ENCODE measurements around the gene TCF12.

The TCF12 gene

GRCh38 chr15:56918046-56918938 lies at the start of gene TCF12:
Gene TCF12 (plus strand): TSS chr15:56918644. CDS start chr15:56919914, 1,270 bp downstream.
- Histone ChIP-seq H3K36me3 (ENCODE audit: control insufficient read depth in 1 of 2, insufficient read depth in 2 of 2, low read length in 2 of 2) (no peaks in the 10 kb centered on the region), H3K27me3 (ENCODE audit: low read depth, low read length) (no peaks in the 10 kb centered on the region), H3K4me1 (ENCODE audit: control insufficient read depth in 1 of 2, insufficient read depth in 2 of 2, low read length in 2 of 2) (peaks cover 12 to 26% of the 10 kb centered on the region in 2 donors), H3K27ac (ENCODE audit: low read length) (peak within 1 kb of the TSS; percentile 86), H3K9me3 (ENCODE audit: control insufficient read depth in 1 of 2, low read length in 2 of 2) (no peaks in the 10 kb centered on the region), H3K4me3 (ENCODE audit: low read depth in 1 of 2, low read length in 2 of 2) (peak within 1 kb of the TSS; percentile 88 to 95)

GRCh38 chr15:56869573-56869972 lies 48.9 kb upstream of the TCF12 start:
- no peak overlapping the region for H3K4me3 ChIP-seq (ENCODE audit: low read depth in 1 of 2, low read length in 2 of 2)
- peaks cover 6 to 10% of the 10 kb centered on the region in 2 donors for H3K4me1 ChIP-seq (ENCODE audit: control insufficient read depth in 1 of 2, insufficient read depth in 2 of 2, low read length in 2 of 2)

GRCh38 chr15:56871185-56871584 lies 47.3 kb upstream of the TCF12 start:
- Histone ChIP-seq H3K27me3 (ENCODE audit: low read depth, low read length) (no peaks in the 10 kb centered on the region), H3K27ac (ENCODE audit: low read length) (no peak overlapping the region), H3K4me1 (ENCODE audit: control insufficient read depth in 1 of 2, insufficient read depth in 2 of 2, low read length in 2 of 2) (peaks cover 6 to 10% of the 10 kb centered on the region in 2 donors), H3K4me3 (ENCODE audit: low read depth in 1 of 2, low read length in 2 of 2) (no peak overlapping the region), H3K9me3 (ENCODE audit: control insufficient read depth in 1 of 2, low read length in 2 of 2) (no peaks in the 10 kb centered on the region), H3K36me3 (ENCODE audit: control insufficient read depth in 1 of 2, insufficient read depth in 2 of 2, low read length in 2 of 2) (no peaks in the 10 kb centered on the region)

More at GRCh38 chr15:56869573-56869972, 48.9 kb upstream of the TCF12 start:
- no peaks in the 10 kb centered on the region for H3K36me3 ChIP-seq (ENCODE audit: control insufficient read depth in 1 of 2, insufficient read depth in 2 of 2, low read length in 2 of 2)
- H3K27me3 ChIP-seq (ENCODE audit: low read depth, low read length) = no peaks in the 10 kb centered on the region
- no peak overlapping the region for H3K27ac ChIP-seq (ENCODE audit: low read length)
- no peaks in the 10 kb centered on the region for H3K9me3 ChIP-seq (ENCODE audit: control insufficient read depth in 1 of 2, low read length in 2 of 2)

GRCh38 chr15:56871867-56872266 lies 46.6 kb upstream of the TCF12 start:
- Histone ChIP-seq H3K9me3 (ENCODE audit: control insufficient read depth in 1 of 2, low read length in 2 of 2) (no peaks in the 10 kb centered on the region), H3K4me3 (ENCODE audit: low read depth in 1 of 2, low read length in 2 of 2) (no peak overlapping the region), H3K4me1 (ENCODE audit: control insufficient read depth in 1 of 2, insufficient read depth in 2 of 2, low read length in 2 of 2) (peaks cover 6 to 10% of the 10 kb centered on the region in 2 donors), H3K27me3 (ENCODE audit: low read depth, low read length) (no peaks in the 10 kb centered on the region), H3K36me3 (ENCODE audit: control insufficient read depth in 1 of 2, insufficient read depth in 2 of 2, low read length in 2 of 2) (no peaks in the 10 kb centered on the region), H3K27ac (ENCODE audit: low read length) (no peak overlapping the region)

GRCh38 chr15:56877255-56877970 lies 41.0 kb upstream of the TCF12 start:
- H3K27me3 ChIP-seq (ENCODE audit: low read depth, low read length) = no peaks in the 10 kb centered on the region
- no peaks in the 10 kb centered on the region for H3K9me3 ChIP-seq (ENCODE audit: control insufficient read depth in 1 of 2, low read length in 2 of 2)
- no peaks in the 10 kb centered on the region for H3K4me1 ChIP-seq (ENCODE audit: control insufficient read depth in 1 of 2, insufficient read depth in 2 of 2, low read length in 2 of 2)
- H3K36me3 ChIP-seq (ENCODE audit: control insufficient read depth in 1 of 2, insufficient read depth in 2 of 2, low read length in 2 of 2) = no peaks in the 10 kb centered on the region
- H3K27ac ChIP-seq (ENCODE audit: low read length) = no peak overlapping the region
- no peak overlapping the region for H3K4me3 ChIP-seq (ENCODE audit: low read depth in 1 of 2, low read length in 2 of 2)

- Histone ChIP-seq H3K9me3 (ENCODE audit: control insufficient read depth in 1 of 2, low read length in 2 of 2) (no peaks in the 10 kb centered on the region), H3K4me3 (ENCODE audit: low read depth in 1 of 2, low read length in 2 of 2) (no peak overlapping the region), H3K4me1 (ENCODE audit: control insufficient read depth in 1 of 2, insufficient read depth in 2 of 2, low read length in 2 of 2) (no peaks in the 10 kb centered on the region), H3K36me3 (ENCODE audit: control insufficient read depth in 1 of 2, insufficient read depth in 2 of 2, low read length in 2 of 2) (no peaks in the 10 kb centered on the region), H3K27ac (ENCODE audit: low read length) (no peak overlapping the region), H3K27me3 (ENCODE audit: low read depth, low read length) (no peaks in the 10 kb centered on the region)
Measured at GRCh38 chr15:56879502-56879901, 38.9 kb upstream of the TCF12 start.

- no peak overlapping the region for H3K4me3 ChIP-seq (ENCODE audit: low read depth in 1 of 2, low read length in 2 of 2)
- H3K4me1 ChIP-seq (ENCODE audit: control insufficient read depth in 1 of 2, insufficient read depth in 2 of 2, low read length in 2 of 2) = peaks cover 9 to 10% of the 10 kb centered on the region in 2 donors
- no peaks in the 10 kb centered on the region for H3K36me3 ChIP-seq (ENCODE audit: control insufficient read depth in 1 of 2, insufficient read depth in 2 of 2, low read length in 2 of 2)
- no peaks in the 10 kb centered on the region for H3K9me3 ChIP-seq (ENCODE audit: control insufficient read depth in 1 of 2, low read length in 2 of 2)
- H3K27me3 ChIP-seq (ENCODE audit: low read depth, low read length) = no peaks in the 10 kb centered on the region
- no peak overlapping the region for H3K27ac ChIP-seq (ENCODE audit: low read length)
Measured at GRCh38 chr15:56883088-56883487, 35.4 kb upstream of the TCF12 start.

- H3K27me3 ChIP-seq (ENCODE audit: low read depth, low read length) = no peaks in the 10 kb centered on the region
- H3K9me3 ChIP-seq (ENCODE audit: control insufficient read depth in 1 of 2, low read length in 2 of 2) = no peaks in the 10 kb centered on the region
- peak overlapping the region; percentile 62 to 64 for H3K4me3 ChIP-seq (ENCODE audit: low read depth in 1 of 2, low read length in 2 of 2)
- no peaks in the 10 kb centered on the region for H3K36me3 ChIP-seq (ENCODE audit: control insufficient read depth in 1 of 2, insufficient read depth in 2 of 2, low read length in 2 of 2)
- peaks cover 16 to 18% of the 10 kb centered on the region in 2 donors for H3K4me1 ChIP-seq (ENCODE audit: control insufficient read depth in 1 of 2, insufficient read depth in 2 of 2, low read length in 2 of 2)
- H3K27ac ChIP-seq (ENCODE audit: low read length) = peak overlapping the region; percentile 96
Measured at GRCh38 chr15:56886363-56886931, 32.0 kb upstream of the TCF12 start.

- no peaks in the 10 kb centered on the region for H3K27me3 ChIP-seq (ENCODE audit: low read depth, low read length)
- H3K9me3 ChIP-seq (ENCODE audit: control insufficient read depth in 1 of 2, low read length in 2 of 2) = no peaks in the 10 kb centered on the region
- peaks cover 16 to 18% of the 10 kb centered on the region in 2 donors for H3K4me1 ChIP-seq (ENCODE audit: control insufficient read depth in 1 of 2, insufficient read depth in 2 of 2, low read length in 2 of 2)
- H3K36me3 ChIP-seq (ENCODE audit: control insufficient read depth in 1 of 2, insufficient read depth in 2 of 2, low read length in 2 of 2) = no peaks in the 10 kb centered on the region
- H3K4me3 ChIP-seq (ENCODE audit: low read depth in 1 of 2, low read length in 2 of 2) = peak overlapping the region; percentile 62 to 64
- H3K27ac ChIP-seq (ENCODE audit: low read length) = peak overlapping the region; percentile 96
Measured at GRCh38 chr15:56886932-56887781, 31.3 kb upstream of the TCF12 start.

GRCh38 chr15:56887782-56888438 lies 30.5 kb upstream of the TCF12 start:
- peaks cover 16 to 18% of the 10 kb centered on the region in 2 donors for H3K4me1 ChIP-seq (ENCODE audit: control insufficient read depth in 1 of 2, insufficient read depth in 2 of 2, low read length in 2 of 2)

More at GRCh38 chr15:56887782-56888438, 30.5 kb upstream of the TCF12 start:
- H3K4me3 ChIP-seq (ENCODE audit: low read depth in 1 of 2, low read length in 2 of 2) = peak overlapping the region; percentile 40 to 64
- H3K9me3 ChIP-seq (ENCODE audit: control insufficient read depth in 1 of 2, low read length in 2 of 2) = no peaks in the 10 kb centered on the region
- no peaks in the 10 kb centered on the region for H3K36me3 ChIP-seq (ENCODE audit: control insufficient read depth in 1 of 2, insufficient read depth in 2 of 2, low read length in 2 of 2)
- peak overlapping the region; percentile 96 for H3K27ac ChIP-seq (ENCODE audit: low read length)
- no peaks in the 10 kb centered on the region for H3K27me3 ChIP-seq (ENCODE audit: low read depth, low read length)

All from muscle layer of duodenum (tissue), 2 donors.